ENCODE results near the gene C1QTNF5. TPM values are rescaled to one million over a fixed set of nuclear protein-coding genes. Genes with fewer than 3 reads are reported as not detected.

The C1QTNF5 gene
- total and polyA plus RNA-seq, 2 of the 8 experiments (the other 6 are each of a cell fraction or from before 2014, with no cell fraction given) = 2.2 to 2.7 TPM

DNA sequence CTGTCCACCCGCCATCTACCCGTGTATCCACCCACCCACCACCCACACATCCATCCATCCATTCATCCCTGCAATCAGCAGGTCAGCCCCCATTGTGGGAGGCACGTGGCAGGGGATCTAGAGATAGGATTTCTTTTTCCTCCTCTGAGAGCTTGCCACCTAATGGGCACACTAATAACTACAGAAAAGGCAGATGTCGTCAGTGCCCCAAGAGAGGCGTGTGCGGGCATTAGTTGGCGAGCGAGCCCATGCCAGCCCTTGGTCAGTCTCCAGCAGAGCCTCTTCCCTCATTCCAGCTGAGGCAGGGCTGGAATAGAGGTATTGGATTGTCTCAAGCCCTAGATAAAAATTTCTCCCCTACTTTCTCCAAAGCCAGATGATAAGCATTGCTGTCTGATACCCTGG is 31.1 kb upstream of the C1QTNF5 start:
- FAIRE-seq (no peak), DNase-seq (ENCODE audit: low read depth in 1 of 2, low spot score in 2 of 2) (no peak)
- H3K18ac ChIP-seq (ENCODE audit: extremely low read depth, low read length) = no peak overlapping the region
- H3K79me2 ChIP-seq (ENCODE audit: control insufficient read depth in 1 of 2, insufficient read depth in 2 of 2, low read length in 2 of 2) = no peaks in the 10 kb centered on the region
- no peak overlapping the region for H3K23ac ChIP-seq (ENCODE audit: insufficient read length)
- ChIA-PET POLR2A (ENCODE audit: partially characterized antibody) (interaction anchor here (1.0 to 6.6 kb wide), 2 partner anchors 10 to 28 kb away, joined by 3 to 32 read pairs; no protein-coding TSS in a partner anchor), CTCF (ENCODE audit: partially characterized antibody) (interaction anchor here (1.2 to 26.3 kb wide), 8 partner anchors 12 to 166 kb away, joined by 3 to 474 read pairs (median 42); partner anchors contain the start of genes C1QTNF5, MFRP and USP2)
- no peak overlapping the region; the same call in 1 of the 2 replicates for H2AK5ac ChIP-seq (ENCODE audit: low read depth, low read length)
- no peak overlapping the region for H4K5ac ChIP-seq (ENCODE audit: insufficient read length, low read depth, low read length)
- no peak overlapping the region for H2AFZ ChIP-seq (ENCODE audit: low read length)
- no peak overlapping the region for H4K8ac ChIP-seq (ENCODE audit: extremely low read depth, insufficient read depth, low read length)
- no peak overlapping the region for H3K27ac ChIP-seq (ENCODE audit: low read depth, low read length)
- no peaks in the 10 kb centered on the region for H3K36me3 ChIP-seq (ENCODE audit: control insufficient read depth in 2 of 4, insufficient read depth in 4 of 4, low read length in 3 of 4)
- no peaks in the 10 kb centered on the region for H3K23me2 ChIP-seq (ENCODE audit: low read depth, low read length)
- H3K9me3 ChIP-seq (ENCODE audit: insufficient read depth in 2 of 2, low read depth in 1 of 2, low read length in 1 of 2) = no peaks in the 10 kb centered on the region
- no peak overlapping the region for H2BK5ac ChIP-seq (ENCODE audit: low read depth, low read length)
- no peaks in the 10 kb centered on the region for H3K79me1 ChIP-seq (ENCODE audit: low read depth, low read length)
- peaks cover 0 to 38% (median 24%) of the 10 kb centered on the region in 4 experiments; a peak in 6 of 7 replicates for H3K4me1 ChIP-seq (replicated peaks in 1 of 4; ENCODE audit: control insufficient read depth in 3 of 4, insufficient read depth in 4 of 4, low read length in 3 of 4)
- H2BK20ac ChIP-seq (ENCODE audit: low read length) = no peak overlapping the region
- H4K20me1 ChIP-seq (replicated peaks in 1 of 2; ENCODE audit: control insufficient read depth in 1 of 2, insufficient read depth in 2 of 2, low read length in 2 of 2) = peaks cover 0 to 5% of the 10 kb centered on the region in 2 experiments
- no peak overlapping the region for H3K4me2 ChIP-seq (ENCODE audit: insufficient read depth in 1 of 2, low read depth in 2 of 2, low read length in 2 of 2)
- no peak overlapping the region for H3K56ac ChIP-seq (replicated peaks; ENCODE audit: insufficient read length, low read depth, low read length)
- 0 out of 2 replicates have a peak overlapping the region, but pooled peaks have one; percentile 72 for H2BK15ac ChIP-seq (ENCODE audit: low read length)
- H3K4ac ChIP-seq (replicated peaks; ENCODE audit: insufficient read length, low read depth, low read length) = no peak overlapping the region
- H3K14ac ChIP-seq (ENCODE audit: insufficient read length) = no peak overlapping the region
- 89% methylated on average over 8 of the region's 8 CpGs; no CpG with 5 or more reads in 1 of the 2 experiments for WGBS, 2 experiments (ENCODE audit: extremely low coverage in 1 of 2, insufficient coverage in 1 of 2, insufficient read length in 1 of 2, insufficient replicate concordance in 2 of 2, low coverage in 1 of 2, low lambda C conversion rate in 2 of 2, missing lambda C conversion rate in 1 of 2)
- peaks cover 0 to 5% (median 0%) of the 10 kb centered on the region in 4 experiments; a peak in 2 of 7 replicates for H3K27me3 ChIP-seq (replicated peaks in 1 of 4; ENCODE audit: control insufficient read depth in 3 of 4, extremely low read depth in 1 of 4, insufficient read depth in 3 of 4, low read length in 3 of 4)
- no peak overlapping the region for H3K4me3 ChIP-seq (ENCODE audit: extremely low read depth in 1 of 4, insufficient read depth in 2 of 4, low read depth in 3 of 4, low read length in 4 of 4)
- peak overlapping the region; percentile 4; the same call in 1 of the 2 replicates for H2BK12ac ChIP-seq (ENCODE audit: low read depth, low read length)
- no peak overlapping the region for H2BK120ac ChIP-seq (replicated peaks; ENCODE audit: low read depth, low read length)
- H3K9ac ChIP-seq (replicated peaks in 1 of 4; ENCODE audit: extremely low read depth in 1 of 4, low read depth in 3 of 4, low read length in 3 of 4) = no peak overlapping the region
- no peak overlapping the region for H4K91ac ChIP-seq (replicated peaks; ENCODE audit: insufficient read length, low read length)
- TF ChIP-seq RFX5 (IDR thresholded peaks at IDR 0.05; ENCODE audit: borderline replicate concordance, low read depth, low read length) (no peak), ASH2L (IDR thresholded peaks at IDR 0.05; ENCODE audit: low read length) (no peak), SP1 (IDR thresholded peaks at IDR 0.05; ENCODE audit: low read depth, low read length) (no peak)
- TF ChIP-seq, protein P1, sequence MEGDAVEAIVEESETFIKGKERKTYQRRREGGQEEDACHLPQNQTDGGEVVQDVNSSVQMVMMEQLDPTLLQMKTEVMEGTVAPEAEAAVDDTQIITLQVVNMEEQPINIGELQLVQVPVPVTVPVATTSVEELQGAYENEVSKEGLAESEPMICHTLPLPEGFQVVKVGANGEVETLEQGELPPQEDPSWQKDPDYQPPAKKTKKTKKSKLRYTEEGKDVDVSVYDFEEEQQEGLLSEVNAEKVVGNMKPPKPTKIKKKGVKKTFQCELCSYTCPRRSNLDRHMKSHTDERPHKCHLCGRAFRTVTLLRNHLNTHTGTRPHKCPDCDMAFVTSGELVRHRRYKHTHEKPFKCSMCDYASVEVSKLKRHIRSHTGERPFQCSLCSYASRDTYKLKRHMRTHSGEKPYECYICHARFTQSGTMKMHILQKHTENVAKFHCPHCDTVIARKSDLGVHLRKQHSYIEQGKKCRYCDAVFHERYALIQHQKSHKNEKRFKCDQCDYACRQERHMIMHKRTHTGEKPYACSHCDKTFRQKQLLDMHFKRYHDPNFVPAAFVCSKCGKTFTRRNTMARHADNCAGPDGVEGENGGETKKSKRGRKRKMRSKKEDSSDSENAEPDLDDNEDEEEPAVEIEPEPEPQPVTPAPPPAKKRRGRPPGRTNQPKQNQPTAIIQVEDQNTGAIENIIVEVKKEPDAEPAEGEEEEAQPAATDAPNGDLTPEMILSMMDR (IDR thresholded peaks at IDR 0.05; ENCODE audit: control extremely low read depth in 1 of 3, insufficient read depth in 1 of 3, low read depth in 1 of 3, low read length in 3 of 3) = peak in 1 of 3 experiments; percentile 24; a peak in 1 of 4 replicates
- TF ChIP-seq, protein P2, sequence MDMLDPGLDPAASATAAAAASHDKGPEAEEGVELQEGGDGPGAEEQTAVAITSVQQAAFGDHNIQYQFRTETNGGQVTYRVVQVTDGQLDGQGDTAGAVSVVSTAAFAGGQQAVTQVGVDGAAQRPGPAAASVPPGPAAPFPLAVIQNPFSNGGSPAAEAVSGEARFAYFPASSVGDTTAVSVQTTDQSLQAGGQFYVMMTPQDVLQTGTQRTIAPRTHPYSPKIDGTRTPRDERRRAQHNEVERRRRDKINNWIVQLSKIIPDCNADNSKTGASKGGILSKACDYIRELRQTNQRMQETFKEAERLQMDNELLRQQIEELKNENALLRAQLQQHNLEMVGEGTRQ (IDR thresholded peaks at IDR 0.05; ENCODE audit: low read length) = no peak
- TF ChIP-seq, protein P3, sequence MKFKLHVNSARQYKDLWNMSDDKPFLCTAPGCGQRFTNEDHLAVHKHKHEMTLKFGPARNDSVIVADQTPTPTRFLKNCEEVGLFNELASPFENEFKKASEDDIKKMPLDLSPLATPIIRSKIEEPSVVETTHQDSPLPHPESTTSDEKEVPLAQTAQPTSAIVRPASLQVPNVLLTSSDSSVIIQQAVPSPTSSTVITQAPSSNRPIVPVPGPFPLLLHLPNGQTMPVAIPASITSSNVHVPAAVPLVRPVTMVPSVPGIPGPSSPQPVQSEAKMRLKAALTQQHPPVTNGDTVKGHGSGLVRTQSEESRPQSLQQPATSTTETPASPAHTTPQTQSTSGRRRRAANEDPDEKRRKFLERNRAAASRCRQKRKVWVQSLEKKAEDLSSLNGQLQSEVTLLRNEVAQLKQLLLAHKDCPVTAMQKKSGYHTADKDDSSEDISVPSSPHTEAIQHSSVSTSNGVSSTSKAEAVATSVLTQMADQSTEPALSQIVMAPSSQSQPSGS (IDR thresholded peaks at IDR 0.05; ENCODE audit: low read length) = no peak
- TF ChIP-seq, protein P4, sequence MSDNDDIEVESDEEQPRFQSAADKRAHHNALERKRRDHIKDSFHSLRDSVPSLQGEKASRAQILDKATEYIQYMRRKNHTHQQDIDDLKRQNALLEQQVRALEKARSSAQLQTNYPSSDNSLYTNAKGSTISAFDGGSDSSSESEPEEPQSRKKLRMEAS (IDR thresholded peaks at IDR 0.05) = peak; percentile 40; the same call in 1 of the 2 replicates

Measured in H1 (cell line).